H9 (cell line): ENCODE measurements around the gene BHLHE40. TPM values are rescaled to one million over a fixed set of nuclear protein-coding genes. Genes with fewer than 3 reads are reported as not detected.

ENCODE experiments used
- DNase-seq: peaks from one replicate; pipeline ENCODE4 v3.0.0-alpha.2; 2017
- H2AFZ ChIP-seq: one replicate; pipeline ENCODE4 v1.6.1; 2013; ENCODE audit warnings: mild to moderate bottlenecking, low read length, control low read depth, moderate library complexity
- H2AK5ac ChIP-seq: 2 replicates; pipeline ENCODE4 v1.6.1; 2013; ENCODE audit warnings: low read length, control low read depth, mixed read lengths; ENCODE audit not compliant: insufficient read length
- H2BK120ac ChIP-seq: one replicate; pipeline ENCODE4 v1.6.1; 2013; ENCODE audit warnings: low read depth, mild to moderate bottlenecking, low read length, control low read depth, inconsistent platforms; ENCODE audit not compliant: poor library complexity, severe bottlenecking
- H2BK12ac ChIP-seq: 2 replicates; pipeline ENCODE4 v1.6.1; 2013; ENCODE audit warnings: low read length, control low read depth, mixed read lengths, low read depth; ENCODE audit not compliant: insufficient read length
- H2BK15ac ChIP-seq: 2 replicates; pipeline ENCODE4 v1.6.1; 2013; ENCODE audit warnings: low read depth, low read length, control low read depth
- H2BK20ac ChIP-seq: one replicate; pipeline ENCODE4 v1.6.1; 2013; ENCODE audit warnings: low read depth, mild to moderate bottlenecking, low read length, control low read depth, inconsistent platforms; ENCODE audit not compliant: poor library complexity, severe bottlenecking
- H2BK5ac ChIP-seq: 2 replicates; pipeline ENCODE4 v1.6.1; 2013; ENCODE audit warnings: low read length, control low read depth, mixed read lengths; ENCODE audit not compliant: insufficient read length
- H3K14ac ChIP-seq: 2 replicates; pipeline ENCODE4 v1.6.1; 2013; ENCODE audit warnings: low read length, control low read depth; ENCODE audit not compliant: insufficient read depth
- H3K18ac ChIP-seq: 2 replicates; pipeline ENCODE4 v1.6.1; 2013; ENCODE audit warnings: low read depth, mild to moderate bottlenecking, mixed read lengths, low read length, control low read depth; ENCODE audit not compliant: insufficient read length
- H3K23ac ChIP-seq: 2 replicates; pipeline ENCODE4 v1.6.1; 2013; ENCODE audit warnings: low read length, control low read depth, mixed read lengths, low read depth; ENCODE audit not compliant: insufficient read length
- H3K23me2 ChIP-seq: 2 replicates; pipeline ENCODE4 v1.6.1; 2013; ENCODE audit warnings: low read depth, mild to moderate bottlenecking, mixed read lengths, low read length, control low read depth; ENCODE audit not compliant: insufficient read length, poor library complexity, severe bottlenecking
- H3K27ac ChIP-seq: 2 replicates; pipeline ENCODE4 v1.5.1; 2013; ENCODE audit warnings: low read length, control low read depth, mixed read lengths, low read depth; ENCODE audit not compliant: insufficient read length
- H3K27me3 ChIP-seq: 2 replicates; pipeline ENCODE4 v1.6.1; 2013; ENCODE audit warnings: low read length, control low read depth, inconsistent platforms; ENCODE audit not compliant: insufficient read depth
- H3K4ac ChIP-seq: 2 replicates; pipeline ENCODE4 v1.6.1; 2013; ENCODE audit warnings: low read depth, mild to moderate bottlenecking, control low read depth, inconsistent platforms, low read length, moderate library complexity
- H3K4me1 ChIP-seq: 2 replicates; pipeline ENCODE4 v1.6.1; 2013; ENCODE audit warnings: low read length, control low read depth, inconsistent platforms; ENCODE audit not compliant: insufficient read depth
- H3K4me2 ChIP-seq: 2 replicates; pipeline ENCODE4 v1.6.1; 2013; ENCODE audit warnings: low read length, control low read depth, mixed read lengths; ENCODE audit not compliant: insufficient read length, insufficient read depth
- H3K56ac ChIP-seq: 2 replicates; pipeline ENCODE4 v1.6.1; 2013; ENCODE audit warnings: low read depth, mild to moderate bottlenecking, mixed read lengths, low read length, control low read depth; ENCODE audit not compliant: insufficient read length
- H3K79me1 ChIP-seq: 2 replicates; pipeline ENCODE4 v1.6.1; 2013; ENCODE audit warnings: low read depth, mild to moderate bottlenecking, moderate library complexity, low read length, control low read depth, inconsistent platforms; ENCODE audit not compliant: insufficient read depth, poor library complexity, severe bottlenecking
- H3K79me2 ChIP-seq: 2 replicates; pipeline ENCODE4 v1.6.1; 2013; ENCODE audit warnings: low read length, control low read depth, inconsistent platforms; ENCODE audit not compliant: insufficient read depth
- H3K9ac ChIP-seq: 2 replicates; pipeline ENCODE4 v1.6.1; 2013; ENCODE audit warnings: low read length, control low read depth, mixed read lengths; ENCODE audit not compliant: insufficient read length; ENCODE audit errors: extremely low read depth
- H3K9me3 ChIP-seq: one replicate; pipeline ENCODE4 v1.6.1; 2013; ENCODE audit warnings: low read depth, low read length, inconsistent platforms; ENCODE audit not compliant: control insufficient read depth
- H3T11ph ChIP-seq: one replicate; pipeline ENCODE4 v1.6.1; 2013; ENCODE audit warnings: mild to moderate bottlenecking, low read length, control low read depth, inconsistent platforms
- H4K20me1 ChIP-seq: one replicate; pipeline ENCODE4 v1.6.1; 2013; ENCODE audit not compliant: control insufficient read depth, insufficient read length, insufficient read depth
- H4K5ac ChIP-seq: 2 replicates; pipeline ENCODE4 v1.6.1; 2013; ENCODE audit warnings: low read depth, mild to moderate bottlenecking, mixed read lengths, low read length, control low read depth; ENCODE audit not compliant: insufficient read length
- H4K8ac ChIP-seq: replicated peaks from 2 replicates; pipeline ENCODE4 v1.6.1; 2013; ENCODE audit warnings: low read length, control low read depth, mixed read lengths, low read depth; ENCODE audit not compliant: insufficient read length
- H4K91ac ChIP-seq: 2 replicates; pipeline ENCODE4 v1.6.1; 2013; ENCODE audit warnings: low read depth, mild to moderate bottlenecking, moderate library complexity, mixed read lengths, low read length, control low read depth; ENCODE audit not compliant: insufficient read length
- H3K27ac Mint-ChIP-seq, 3 experiments: 2 replicates in 2 of 3; 3 replicates in 1 of 3; pipeline ENCODE4 v1.8.0; 2020 to 2021; ENCODE audit warnings: mixed read lengths in 3 of 3, mild to moderate bottlenecking in 1 of 3, moderate library complexity in 1 of 3
- H3K27me3 Mint-ChIP-seq: 2 replicates; pipeline ENCODE4 v1.8.0; 2021; ENCODE audit warnings: low read depth, mild to moderate bottlenecking, moderate library complexity, mixed read lengths
- H3K36me3 Mint-ChIP-seq, 3 experiments: 2 replicates in 2 of 3; 3 replicates in 1 of 3; pipeline ENCODE4 v1.8.0; 2020 to 2021; ENCODE audit warnings: low read depth in 3 of 3, mixed read lengths in 3 of 3; ENCODE audit not compliant: insufficient read depth in 1 of 3
- H3K4me1 Mint-ChIP-seq, 2 experiments: 2 replicates each; pipeline ENCODE4 v1.8.0; 2020; ENCODE audit warnings: mixed read lengths in 2 of 2
- H3K4me3 Mint-ChIP-seq, 2 experiments: 2 replicates in 1 of 2; 3 replicates in 1 of 2; pipeline ENCODE4 v1.8.0; 2020 to 2021; ENCODE audit warnings: mild to moderate bottlenecking in 2 of 2, mixed read lengths in 2 of 2, moderate library complexity in 1 of 2
- H3K9me3 Mint-ChIP-seq, 2 experiments: 2 replicates in 1 of 2; 3 replicates in 1 of 2; pipeline ENCODE4 v1.8.0; 2020; ENCODE audit warnings: mild to moderate bottlenecking in 2 of 2, mixed read lengths in 2 of 2, moderate library complexity in 1 of 2
- CTCF ChIP-seq: fragments of 200-600 bp; sonication (generic); conservative IDR thresholded peaks from 3 replicates; pipeline ENCODE4 v1.8.0; 2021; ENCODE audit warnings: antibody characterized with exemption, mild to moderate bottlenecking
- WGBS: extraction: QIAGEN DNeasy Blood & Tissue Kit; methylation state at CpG from one replicate; pipeline ENCODE4 v1.1.7; 2013; ENCODE audit warnings: missing lambda C conversion rate, low lambda C conversion rate, mixed read lengths; ENCODE audit not compliant: insufficient read length; ENCODE audit errors: extremely low coverage; 5-methylcytosine and 5-hydroxymethylcytosine counted together
- total RNA-seq: library from RNA; stranded (reverse); gene quantifications from 2 replicates; pipeline ENCODE4 v1.2.1, GENCODE V29; 2021

The BHLHE40 gene
- total RNA-seq, 1 experiment from 2014 or later, result 4.1 TPM

- H3K4ac ChIP-seq, result no peak overlapping the region
- H3K23me2 ChIP-seq, result no peaks in the 10 kb centered on the region
- H4K5ac ChIP-seq, result no peak overlapping the region
- H2AK5ac ChIP-seq, result no peak overlapping the region
- peaks cover 6% of the 10 kb centered on the region for H3K9me3 ChIP-seq
- no peaks in the 10 kb centered on the region for H4K20me1 ChIP-seq
- DNase-seq, result no peak
- H2BK5ac ChIP-seq, result no peak overlapping the region
- H3K23ac ChIP-seq, result no peak overlapping the region
- H2BK20ac ChIP-seq, result no peak overlapping the region
- no peak overlapping the region for H2BK12ac ChIP-seq
- no peak overlapping the region for H3K9ac ChIP-seq
- WGBS, result no CpG with 5 or more reads among the region's 2 CpGs
- no peak overlapping the region for H3K27ac ChIP-seq
- no peak for TF ChIP-seq CTCF
- no peak overlapping the region for H3K4me2 ChIP-seq
- no peak overlapping the region for H3K18ac ChIP-seq
- no peaks in the 10 kb centered on the region for H3K27me3 ChIP-seq
- H3K79me1 ChIP-seq, result no peaks in the 10 kb centered on the region
- no peak overlapping the region for H4K8ac ChIP-seq
- Mint-ChIP-seq H3K36me3 (peaks cover 0 to 10% (median 5%) of the 10 kb centered on the region in 3 experiments; a peak in 6 of 7 replicates), H3K4me1 (peaks cover 19% of the 10 kb centered on the region in 2 experiments), H3K4me3 (no peak overlapping the region), H3K9me3 (peaks cover 13% of the 10 kb centered on the region in 2 experiments), H3K27me3 (no peaks in the 10 kb centered on the region), H3K27ac (no peak overlapping the region)
- no peak overlapping the region for H2BK15ac ChIP-seq
- no peak overlapping the region for H3K14ac ChIP-seq
- no peaks in the 10 kb centered on the region for H3K79me2 ChIP-seq
- no peak overlapping the region for H4K91ac ChIP-seq
- no peak overlapping the region for H3K56ac ChIP-seq
- H3K4me1 ChIP-seq, result no peaks in the 10 kb centered on the region
- no peak overlapping the region for H2BK120ac ChIP-seq
- no peak overlapping the region for H2AFZ ChIP-seq
- no peak overlapping the region for H3T11ph ChIP-seq
Observed at GRCh38 chr3:4956099-4956498, 23.1 kb upstream of the BHLHE40 start.
